GM12891 (cell line): ENCODE data around the gene GPR65.

Source experiments
- DNase-seq: peaks from one replicate; pipeline ENCODE4 v3.0.0; 2011; ENCODE audit warnings: low spot score; ENCODE audit not compliant: insufficient read length
- FAIRE-seq: peaks from 2 replicates; lab custom pipeline; 2011; peaks lifted over from hg19 to GRCh38; lab: Jason Lieb, UNC
- PAX5 ChIP-seq: IDR thresholded peaks from 2 replicates; pipeline ENCODE4 v1.6.1; 2011; ENCODE audit warnings: low read length, moderate library complexity, mild to moderate bottlenecking; ENCODE audit not compliant: insufficient read depth, severe bottlenecking
- POLR2A ChIP-seq: IDR thresholded peaks from 2 replicates; pipeline ENCODE4 v1.6.1; 2011; ENCODE audit warnings: low read depth, low read length, control low read depth
- POLR2AphosphoS5 ChIP-seq: IDR thresholded peaks from 2 replicates; pipeline ENCODE4 v1.6.1; 2011; ENCODE audit warnings: low read depth, low read length, control low read depth
- POU2F2 ChIP-seq: IDR thresholded peaks from 2 replicates; pipeline ENCODE4 v1.6.1; 2011; ENCODE audit warnings: low read depth, mild to moderate bottlenecking, control low read depth, low read length, moderate library complexity
- SPI1 ChIP-seq: IDR thresholded peaks from 2 replicates; pipeline ENCODE4 v1.6.1; 2011; ENCODE audit warnings: low read depth, low read length, control low read depth
- TAF1 ChIP-seq: IDR thresholded peaks from 2 replicates; pipeline ENCODE4 v1.6.1; 2011; ENCODE audit warnings: low read depth, low read length, control low read depth

The GPR65 gene

GRCh38 chr14:88044776-88045446, 40.0 kb downstream of the GPR65 start:
- FAIRE-seq (no peak), DNase-seq (no peak)
- no peak for TF ChIP-seq TAF1
- no peak for TF ChIP-seq POLR2A
- TF ChIP-seq POLR2AphosphoS5 = no peak

GRCh38 chr14:88045705-88046104, 40.8 kb downstream of the GPR65 start:
- FAIRE-seq = no peak
- DNase-seq = no peak
- no peak for TF ChIP-seq PAX5
- TF ChIP-seq POU2F2 = no peak
- no peak for TF ChIP-seq SPI1
- no peak for TF ChIP-seq TAF1
- no peak for TF ChIP-seq POLR2AphosphoS5
- TF ChIP-seq POLR2A = no peak

DNA sequence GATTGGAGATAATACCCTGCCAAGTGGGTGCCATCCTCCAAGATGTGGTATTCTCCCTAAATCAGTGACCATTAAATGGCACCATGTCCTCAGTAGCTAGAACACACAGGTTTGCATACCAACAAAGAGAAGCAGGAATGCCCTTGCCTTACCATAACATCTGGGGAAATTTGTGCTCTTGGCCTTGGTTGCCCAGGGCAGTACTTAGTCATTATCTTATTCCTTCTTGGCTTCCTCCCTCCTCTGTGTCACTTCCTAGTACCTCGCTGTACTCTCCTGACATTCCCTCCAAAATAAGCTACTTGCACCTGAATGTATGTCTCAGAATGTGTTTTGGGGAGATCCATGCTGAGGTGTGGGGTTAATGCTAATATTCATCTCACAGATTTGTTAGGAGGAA, 43.4 kb downstream of the GPR65 start:
- DNase-seq = no peak
- no peak for FAIRE-seq
- no peak for TF ChIP-seq PAX5
- TF ChIP-seq POLR2A = no peak
- no peak for TF ChIP-seq SPI1
- TF ChIP-seq POU2F2 = no peak
- no peak for TF ChIP-seq POLR2AphosphoS5
- no peak for TF ChIP-seq TAF1

- TF ChIP-seq PAX5 (no peak), POU2F2 (no peak), TAF1 (no peak), POLR2A (no peak), SPI1 (no peak), POLR2AphosphoS5 (no peak)
- DNase-seq (no peak), FAIRE-seq (no peak)
Measured at GRCh38 chr14:88049266-88049665, 44.3 kb downstream of the GPR65 start.

DNA sequence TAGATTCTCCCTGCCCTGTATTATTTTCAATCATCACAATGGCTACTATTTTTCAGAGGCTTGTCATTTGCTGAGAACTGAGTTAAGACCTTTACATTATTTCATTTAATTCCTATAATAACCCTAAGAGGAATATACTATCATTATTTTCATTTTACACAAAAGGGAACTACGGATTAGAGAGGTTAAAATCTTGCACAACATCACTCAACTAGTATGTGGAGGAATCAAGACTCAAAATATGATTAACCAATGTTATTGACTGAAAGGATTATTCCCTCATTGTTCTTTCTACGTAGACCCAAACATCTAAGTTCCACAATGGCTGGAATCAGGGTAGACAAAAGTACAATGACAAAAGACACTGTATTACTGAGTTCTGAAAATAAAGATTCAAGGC, 45.0 kb downstream of the GPR65 start:
- FAIRE-seq (no peak), DNase-seq (no peak)
- TF ChIP-seq SPI1 (no peak), POLR2AphosphoS5 (no peak), PAX5 (no peak), POLR2A (no peak), POU2F2 (no peak), TAF1 (no peak)

GRCh38 chr14:88060576-88060975, 55.6 kb downstream of the GPR65 start:
- TF ChIP-seq POU2F2 = no peak
- TF ChIP-seq POLR2A = no peak
- no peak for TF ChIP-seq SPI1
- TF ChIP-seq PAX5 = no peak
- no peak for TF ChIP-seq POLR2AphosphoS5
- TF ChIP-seq TAF1 = no peak
- FAIRE-seq (no peak), DNase-seq (no peak)

GRCh38 chr14:88063811-88064210, 58.9 kb downstream of the GPR65 start:
- DNase-seq = no peak
- TF ChIP-seq POU2F2 = no peak
- TF ChIP-seq SPI1 = no peak
- TF ChIP-seq POLR2AphosphoS5 = no peak
- no peak for TF ChIP-seq TAF1
- no peak for TF ChIP-seq POLR2A
- no peak for TF ChIP-seq PAX5
- no peak for FAIRE-seq
